HG02642 (cell line): ENCODE measurements around the gene OSBPL10.
"Not testable (repeated sequence)": the region's sequence is repeated elsewhere in the genome, so short reads cannot be mapped to it uniquely, and the experiment has no call there.

Experiments used
- ATAC-seq: cut with Tn5 transposase; IDR thresholded peaks from one replicate; pipeline ENCODE4 v1.9.1; 2021; ENCODE audit warnings: mild to moderate bottlenecking; ENCODE audit not compliant: unreplicated experiment, poor library complexity

Gene OSBPL10

GRCh38 chr3:31871939-31872507, 109.0 kb downstream of the OSBPL10 start:
- no peak for ATAC-seq

- not testable (repeated sequence) for ATAC-seq
These were observed 111.0 kb downstream of the OSBPL10 start for GRCh38 chr3:31870111-31870510.

- ATAC-seq = no peak
These were observed 112.8 kb downstream of the OSBPL10 start for GRCh38 chr3:31868236-31868635.

- ATAC-seq = no peak
These were observed 118.3 kb downstream of the OSBPL10 start for GRCh38 chr3:31862666-31863279.

- no peak for ATAC-seq
These were observed 119.2 kb downstream of the OSBPL10 start for GRCh38 chr3:31861826-31862225.

GRCh38 chr3:31860642-31861041, 120.4 kb downstream of the OSBPL10 start:
- ATAC-seq = not testable (repeated sequence)

- ATAC-seq = no peak
These were observed 121.8 kb downstream of the OSBPL10 start for GRCh38 chr3:31859245-31859644.

- ATAC-seq = no peak
These were observed 122.6 kb downstream of the OSBPL10 start for GRCh38 chr3:31858439-31858838.

- ATAC-seq = no peak
These were observed 127.5 kb downstream of the OSBPL10 start for GRCh38 chr3:31853580-31853979.

- ATAC-seq = no peak
These were observed 129.8 kb downstream of the OSBPL10 start for GRCh38 chr3:31851278-31851677.

- ATAC-seq = no peak
These were observed 132.2 kb downstream of the OSBPL10 start for GRCh38 chr3:31848911-31849310.

GRCh38 chr3:31848163-31848818, 132.8 kb downstream of the OSBPL10 start:
- no peak for ATAC-seq

GRCh38 chr3:31847760-31848159, 133.3 kb downstream of the OSBPL10 start:
- no peak for ATAC-seq

- ATAC-seq = no peak
These were observed 139.5 kb downstream of the OSBPL10 start for GRCh38 chr3:31841515-31841914.

- ATAC-seq = no peak
These were observed 140.8 kb downstream of the OSBPL10 start for GRCh38 chr3:31840252-31840651.

- no peak for ATAC-seq
These were observed 141.7 kb downstream of the OSBPL10 start for GRCh38 chr3:31839144-31839917.

- ATAC-seq = no peak
These were observed 144.7 kb downstream of the OSBPL10 start for GRCh38 chr3:31836131-31837075.

- no peak for ATAC-seq
These were observed 147.5 kb downstream of the OSBPL10 start for GRCh38 chr3:31833391-31834190.

GRCh38 chr3:31832551-31832950, 148.5 kb downstream of the OSBPL10 start:
- no peak for ATAC-seq
